ENCODE results near the gene AOX1.

The AOX1 gene

GRCh38 chr2:200587007-200587616, 1.3 kb downstream of the AOX1 start:
- no peak overlapping the region for H3K4me3 ChIP-seq (ENCODE audit: low read depth, low read length)

GRCh38 chr2:200588076-200588678, 2.4 kb downstream of the AOX1 start:
- H3K27ac ChIP-seq (ENCODE audit: low read depth, low read length), result no peak overlapping the region
- no peaks in the 10 kb centered on the region for H3K36me3 ChIP-seq (ENCODE audit: control insufficient read depth, insufficient read depth, low read length)
- no peak overlapping the region for H3K9ac ChIP-seq (ENCODE audit: low read length)
- H3K27me3 ChIP-seq (ENCODE audit: control insufficient read depth, insufficient read depth, low read length), result peaks cover 12% of the 10 kb centered on the region
- H3K9me3 ChIP-seq (ENCODE audit: control insufficient read depth, insufficient read depth, low read depth, low read length), result no peaks in the 10 kb centered on the region
- H3K4me1 ChIP-seq (ENCODE audit: control insufficient read depth, insufficient read depth, low read length), result no peaks in the 10 kb centered on the region
- no peak overlapping the region for H3K4me3 ChIP-seq (ENCODE audit: low read depth, low read length)

More at GRCh38 chr2:200587007-200587616, 1.3 kb downstream of the AOX1 start:
- Histone ChIP-seq H3K9me3 (ENCODE audit: control insufficient read depth, insufficient read depth, low read depth, low read length) (no peaks in the 10 kb centered on the region), H3K9ac (ENCODE audit: low read length) (no peak overlapping the region), H3K27ac (ENCODE audit: low read depth, low read length) (no peak overlapping the region), H3K4me1 (ENCODE audit: control insufficient read depth, insufficient read depth, low read length) (no peaks in the 10 kb centered on the region), H3K36me3 (ENCODE audit: control insufficient read depth, insufficient read depth, low read length) (no peaks in the 10 kb centered on the region), H3K27me3 (ENCODE audit: control insufficient read depth, insufficient read depth, low read length) (peaks cover 12% of the 10 kb centered on the region)

DNA sequence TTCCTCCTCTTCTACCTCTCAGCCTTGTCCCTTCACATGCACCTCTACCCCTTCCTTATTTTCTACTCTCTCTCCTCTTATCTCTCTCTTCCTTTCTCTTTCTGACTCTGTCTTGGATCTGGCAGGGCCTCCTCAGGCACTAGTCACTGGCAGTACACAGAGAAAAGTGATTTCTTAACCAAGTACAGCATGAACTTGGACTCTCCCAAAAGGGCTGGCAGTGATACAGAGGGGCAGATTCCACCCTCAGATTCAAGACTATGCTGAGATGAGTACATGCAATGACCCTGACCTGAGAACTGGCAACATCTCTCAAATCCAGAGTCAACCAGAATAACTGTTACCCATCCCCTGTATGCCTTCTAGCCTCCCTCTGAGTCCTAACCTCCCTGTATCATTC, 4.3 kb downstream of the AOX1 start:
- Histone ChIP-seq H3K4me1 (ENCODE audit: control insufficient read depth, insufficient read depth, low read length) (no peaks in the 10 kb centered on the region), H3K27ac (ENCODE audit: low read depth, low read length) (no peak overlapping the region), H3K36me3 (ENCODE audit: control insufficient read depth, insufficient read depth, low read length) (no peaks in the 10 kb centered on the region), H3K9me3 (ENCODE audit: control insufficient read depth, insufficient read depth, low read depth, low read length) (no peaks in the 10 kb centered on the region), H3K27me3 (ENCODE audit: control insufficient read depth, insufficient read depth, low read length) (peaks cover 12% of the 10 kb centered on the region), H3K9ac (ENCODE audit: low read length) (no peak overlapping the region), H3K4me3 (ENCODE audit: low read depth, low read length) (no peak overlapping the region)

- Histone ChIP-seq H3K4me3 (ENCODE audit: low read depth, low read length) (no peak overlapping the region), H3K9ac (ENCODE audit: low read length) (no peak overlapping the region), H3K9me3 (ENCODE audit: control insufficient read depth, insufficient read depth, low read depth, low read length) (no peaks in the 10 kb centered on the region), H3K4me1 (ENCODE audit: control insufficient read depth, insufficient read depth, low read length) (no peaks in the 10 kb centered on the region), H3K36me3 (ENCODE audit: control insufficient read depth, insufficient read depth, low read length) (no peaks in the 10 kb centered on the region), H3K27me3 (ENCODE audit: control insufficient read depth, insufficient read depth, low read length) (peaks cover 9% of the 10 kb centered on the region), H3K27ac (ENCODE audit: low read depth, low read length) (no peak overlapping the region)
These were observed 5.5 kb downstream of the AOX1 start for GRCh38 chr2:200591308-200591707.

- Histone ChIP-seq H3K36me3 (ENCODE audit: control insufficient read depth, insufficient read depth, low read length) (no peaks in the 10 kb centered on the region), H3K27me3 (ENCODE audit: control insufficient read depth, insufficient read depth, low read length) (no peaks in the 10 kb centered on the region; the same call in 1 of the 2 replicates), H3K9ac (ENCODE audit: low read length) (no peak overlapping the region), H3K9me3 (ENCODE audit: control insufficient read depth, insufficient read depth, low read depth, low read length) (no peaks in the 10 kb centered on the region), H3K27ac (ENCODE audit: low read depth, low read length) (no peak overlapping the region), H3K4me3 (ENCODE audit: low read depth, low read length) (no peak overlapping the region), H3K4me1 (ENCODE audit: control insufficient read depth, insufficient read depth, low read length) (no peaks in the 10 kb centered on the region)
These were observed 6.7 kb downstream of the AOX1 start for GRCh38 chr2:200592406-200593075.

- Histone ChIP-seq H3K4me1 (ENCODE audit: control insufficient read depth, insufficient read depth, low read length) (no peaks in the 10 kb centered on the region), H3K36me3 (ENCODE audit: control insufficient read depth, insufficient read depth, low read length) (no peaks in the 10 kb centered on the region), H3K27me3 (ENCODE audit: control insufficient read depth, insufficient read depth, low read length) (no peaks in the 10 kb centered on the region; the same call in 1 of the 2 replicates), H3K4me3 (ENCODE audit: low read depth, low read length) (no peak overlapping the region), H3K9me3 (ENCODE audit: control insufficient read depth, insufficient read depth, low read depth, low read length) (no peaks in the 10 kb centered on the region), H3K9ac (ENCODE audit: low read length) (no peak overlapping the region), H3K27ac (ENCODE audit: low read depth, low read length) (no peak overlapping the region)
These were observed 8.1 kb downstream of the AOX1 start for GRCh38 chr2:200593905-200594304.

- Histone ChIP-seq H3K27me3 (ENCODE audit: control insufficient read depth, insufficient read depth, low read length) (no peaks in the 10 kb centered on the region), H3K9me3 (ENCODE audit: control insufficient read depth, insufficient read depth, low read depth, low read length) (no peaks in the 10 kb centered on the region), H3K27ac (ENCODE audit: low read depth, low read length) (no peak overlapping the region), H3K4me1 (ENCODE audit: control insufficient read depth, insufficient read depth, low read length) (no peaks in the 10 kb centered on the region), H3K4me3 (ENCODE audit: low read depth, low read length) (no peak overlapping the region), H3K9ac (ENCODE audit: low read length) (no peak overlapping the region), H3K36me3 (ENCODE audit: control insufficient read depth, insufficient read depth, low read length) (no peaks in the 10 kb centered on the region)
These were observed 10.1 kb downstream of the AOX1 start for GRCh38 chr2:200595913-200596312.

DNA sequence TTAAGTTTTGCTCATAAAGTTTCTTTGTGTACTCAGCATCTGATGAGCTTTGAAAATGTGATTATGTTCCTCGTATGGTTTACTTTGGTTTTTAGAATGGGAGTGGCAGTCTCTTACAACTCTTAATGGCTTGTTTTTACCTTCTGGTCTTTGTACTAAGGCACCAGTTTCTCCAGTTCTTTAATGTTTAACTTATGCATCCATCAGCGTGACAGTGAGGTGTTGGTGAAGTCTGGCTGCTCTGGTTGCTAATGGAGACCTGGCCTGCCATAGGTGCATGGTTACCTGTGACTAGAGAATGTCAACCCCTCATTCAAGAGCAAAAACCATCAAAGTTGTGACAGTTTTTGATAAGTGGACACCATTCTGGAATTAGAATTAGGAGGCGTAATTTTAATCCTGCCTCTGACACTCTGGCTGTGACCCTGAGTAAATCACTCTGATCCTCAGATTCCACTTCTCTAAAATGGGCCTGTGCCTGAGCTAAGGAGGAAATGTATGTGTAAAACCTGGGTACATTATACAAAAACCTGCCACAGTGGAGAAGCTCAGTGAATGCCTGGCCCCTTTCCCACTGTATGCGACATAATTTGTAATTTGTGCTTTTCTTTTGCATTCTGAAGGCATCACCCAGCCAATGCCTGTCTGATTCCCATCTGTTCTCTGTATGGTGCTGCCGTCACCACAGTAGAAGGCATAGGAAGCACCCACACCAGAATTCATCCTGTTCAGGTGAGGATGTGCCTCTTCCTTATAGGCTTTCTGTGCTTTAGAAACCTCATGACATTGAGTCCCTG, 11.2 kb downstream of the AOX1 start:
- Histone ChIP-seq H3K36me3 (ENCODE audit: control insufficient read depth, insufficient read depth, low read length) (no peaks in the 10 kb centered on the region), H3K27me3 (ENCODE audit: control insufficient read depth, insufficient read depth, low read length) (no peaks in the 10 kb centered on the region), H3K27ac (ENCODE audit: low read depth, low read length) (no peak overlapping the region), H3K9ac (ENCODE audit: low read length) (no peak overlapping the region), H3K9me3 (ENCODE audit: control insufficient read depth, insufficient read depth, low read depth, low read length) (no peaks in the 10 kb centered on the region), H3K4me1 (ENCODE audit: control insufficient read depth, insufficient read depth, low read length) (no peaks in the 10 kb centered on the region), H3K4me3 (ENCODE audit: low read depth, low read length) (no peak overlapping the region)

DNA sequence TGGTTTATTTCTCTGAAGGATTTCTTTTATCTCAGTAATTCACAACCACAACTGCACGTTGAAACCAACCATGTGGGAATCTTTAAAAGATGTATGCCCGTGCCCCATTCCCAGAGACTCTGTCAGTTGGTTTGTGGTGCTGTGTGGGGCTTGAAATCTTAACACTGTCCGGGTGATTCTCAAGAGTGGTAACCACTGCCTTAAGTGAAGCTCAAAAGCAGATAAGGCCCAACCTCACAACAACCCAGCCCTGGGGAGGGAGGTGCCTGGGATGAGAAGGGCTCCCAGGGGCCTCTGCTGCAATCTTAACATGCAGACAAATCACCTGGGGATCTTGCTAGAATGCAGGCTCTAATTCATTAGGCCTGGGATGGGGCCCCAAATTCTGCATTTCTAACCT, 13.4 kb downstream of the AOX1 start:
- Histone ChIP-seq H3K4me3 (ENCODE audit: low read depth, low read length) (no peak overlapping the region), H3K9me3 (ENCODE audit: control insufficient read depth, insufficient read depth, low read depth, low read length) (no peaks in the 10 kb centered on the region), H3K36me3 (ENCODE audit: control insufficient read depth, insufficient read depth, low read length) (no peaks in the 10 kb centered on the region), H3K4me1 (ENCODE audit: control insufficient read depth, insufficient read depth, low read length) (no peaks in the 10 kb centered on the region), H3K27ac (ENCODE audit: low read depth, low read length) (no peak overlapping the region), H3K27me3 (ENCODE audit: control insufficient read depth, insufficient read depth, low read length) (no peaks in the 10 kb centered on the region), H3K9ac (ENCODE audit: low read length) (no peak overlapping the region)

DNA sequence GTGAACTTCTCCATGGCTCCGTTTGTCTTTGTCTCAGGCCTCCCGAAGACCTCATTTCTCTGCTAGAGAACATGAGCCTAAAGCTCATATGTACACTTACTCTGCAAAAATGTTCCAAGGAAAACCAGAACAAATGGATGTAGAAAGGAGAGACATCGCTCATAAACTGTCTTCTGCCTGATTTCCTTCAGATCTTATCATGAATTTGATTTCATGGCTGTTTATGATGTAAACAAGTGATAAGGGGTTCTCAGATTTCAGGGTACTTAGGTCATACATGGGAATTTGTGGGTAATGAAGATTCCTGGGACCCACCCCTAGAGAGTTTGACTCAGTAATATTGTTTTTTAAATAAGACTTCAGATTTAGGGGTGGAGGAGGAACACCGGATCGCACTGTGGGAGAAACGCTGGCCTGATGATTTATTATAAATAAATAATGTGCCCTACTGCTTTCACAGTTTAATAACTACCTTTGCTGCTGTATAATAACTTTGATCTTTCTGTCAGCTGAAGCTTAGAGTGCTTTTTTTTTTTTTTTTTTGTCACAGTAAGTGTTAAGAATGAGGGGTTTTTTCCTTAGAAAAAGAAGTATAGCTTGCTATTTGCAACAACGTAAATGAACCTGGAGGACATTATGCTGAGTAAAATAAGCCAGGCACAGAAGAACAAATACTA, 14.9 kb downstream of the AOX1 start:
- Histone ChIP-seq H3K36me3 (ENCODE audit: control insufficient read depth, insufficient read depth, low read length) (no peaks in the 10 kb centered on the region), H3K9ac (ENCODE audit: low read length) (no peak overlapping the region), H3K27ac (ENCODE audit: low read depth, low read length) (no peak overlapping the region), H3K9me3 (ENCODE audit: control insufficient read depth, insufficient read depth, low read depth, low read length) (no peaks in the 10 kb centered on the region), H3K4me1 (ENCODE audit: control insufficient read depth, insufficient read depth, low read length) (no peaks in the 10 kb centered on the region), H3K27me3 (ENCODE audit: control insufficient read depth, insufficient read depth, low read length) (no peaks in the 10 kb centered on the region), H3K4me3 (ENCODE audit: low read depth, low read length) (no peak overlapping the region)
